Measurements from ENCODE around the gene STRC.

The STRC gene

GRCh38 chr15:43552256-43552655, 66.3 kb downstream of the STRC start:
- peaks cover 3% of the 10 kb centered on the region for H3K36me3 ChIP-seq
- no peak overlapping the region for H3K4me3 ChIP-seq (ENCODE audit: low read depth, low read length)
- no peaks in the 10 kb centered on the region for H3K27me3 ChIP-seq
- no peaks in the 10 kb centered on the region for H3K4me1 ChIP-seq
- H3K9me3 ChIP-seq, result no peaks in the 10 kb centered on the region
- TF ChIP-seq CTCF (IDR thresholded peaks at IDR 0.05; ENCODE audit: low read depth, low read length), result no peak
- no peak for DNase-seq

GRCh38 chr15:43550527-43551363, 67.9 kb downstream of the STRC start:
- Histone ChIP-seq H3K4me3 (ENCODE audit: low read depth, low read length) (no peak overlapping the region), H3K36me3 (no peaks in the 10 kb centered on the region), H3K4me1 (no peaks in the 10 kb centered on the region), H3K9me3 (no peaks in the 10 kb centered on the region), H3K27me3 (no peaks in the 10 kb centered on the region)
- TF ChIP-seq CTCF (IDR thresholded peaks at IDR 0.05; ENCODE audit: low read depth, low read length), result no peak
- no peak for DNase-seq
